ENCODE data around the gene PPP2R5C.
"Not testable (repeated sequence)": the region's sequence is repeated elsewhere in the genome, so short reads cannot be mapped to it uniquely, and the experiment has no call there.

PPP2R5C gene

DNA sequence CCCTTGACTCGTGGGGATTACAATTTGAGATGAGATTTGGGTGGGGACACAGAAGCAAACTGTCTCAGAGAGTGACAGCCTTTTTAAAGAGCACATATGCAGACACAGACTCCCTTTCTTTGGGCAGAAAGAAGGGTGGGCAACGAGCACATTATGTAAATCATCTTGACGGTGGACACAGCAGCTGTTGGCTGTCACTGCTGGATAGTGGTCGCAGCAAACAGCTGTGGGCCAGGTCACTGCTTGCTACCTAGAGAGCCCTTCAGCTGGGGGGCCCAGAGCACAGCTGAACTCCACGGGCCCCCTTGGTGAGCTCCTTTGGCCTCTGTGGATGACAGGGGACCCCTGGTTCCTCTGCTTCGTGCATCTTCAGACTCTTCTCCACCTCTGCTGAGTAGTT, 23.1 kb downstream of the PPP2R5C start:
- DNase-seq = no peak

DNA sequence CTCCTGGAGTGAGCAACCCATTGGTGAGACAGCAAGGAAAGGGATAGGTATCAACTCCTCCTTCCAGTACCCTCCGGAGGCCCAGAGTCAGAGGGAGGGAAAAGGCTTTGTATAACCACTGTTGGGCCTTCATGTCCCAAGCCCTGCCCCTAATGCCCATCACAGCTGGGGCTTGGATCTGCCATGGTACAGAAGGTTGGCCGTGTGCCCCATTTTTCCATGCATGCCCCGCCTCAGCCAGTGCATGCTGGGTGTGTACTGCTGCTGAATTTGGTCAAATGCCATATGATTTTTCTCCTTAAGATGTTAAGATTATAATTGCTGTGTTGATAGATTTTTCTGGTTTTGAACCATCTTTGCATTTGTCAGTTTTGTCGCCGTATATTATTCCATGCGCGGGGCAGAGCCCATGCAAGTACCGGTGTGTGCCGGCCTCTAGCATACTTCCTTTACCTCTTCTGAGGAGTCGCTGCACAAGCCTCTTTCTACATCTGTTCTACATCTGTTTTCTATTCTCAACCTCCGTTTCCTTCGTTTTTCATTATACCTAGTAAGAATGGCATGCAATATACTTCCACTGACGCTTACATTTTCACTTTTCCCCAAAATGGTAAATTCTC, 26.6 kb downstream of the PPP2R5C start:
- no peak for DNase-seq

DNA sequence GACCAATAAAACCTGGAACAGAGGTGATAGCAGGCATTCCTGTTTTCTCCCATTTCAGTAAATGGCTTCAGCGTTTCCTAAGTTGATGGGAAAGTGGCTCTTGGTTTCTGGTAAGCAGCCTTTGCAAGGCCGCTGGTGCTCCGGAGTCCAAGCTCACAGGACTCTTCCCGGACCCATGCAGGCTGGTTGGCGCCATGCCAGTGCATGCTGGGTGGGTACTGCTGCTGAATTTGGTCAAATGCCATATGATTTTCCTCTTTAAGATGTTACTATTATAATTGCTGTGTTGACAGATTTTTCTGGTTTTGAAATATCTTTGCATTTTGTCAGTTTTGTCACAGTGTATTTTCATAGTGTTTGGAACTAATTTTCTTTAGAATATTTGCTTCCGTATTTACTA, 27.7 kb downstream of the PPP2R5C start:
- DNase-seq = no peak

DNA sequence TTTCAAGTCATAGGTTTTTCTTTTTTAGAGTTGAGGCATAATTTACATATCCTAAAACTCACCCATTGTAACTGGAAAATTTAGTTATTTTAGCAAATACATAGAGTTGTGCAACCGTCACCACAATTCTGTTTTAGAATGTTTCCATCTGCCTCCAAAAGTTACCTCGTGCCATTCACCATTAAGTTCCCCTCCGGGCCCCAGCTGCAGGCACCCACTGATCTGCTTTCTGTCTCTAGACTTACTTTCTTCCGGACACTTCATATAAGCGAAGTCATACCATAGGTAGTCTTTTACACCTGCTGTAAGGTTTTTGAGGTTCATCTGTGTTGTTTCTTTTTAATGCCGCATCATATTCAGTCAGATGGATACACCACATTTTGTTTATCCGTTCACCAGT, 28.7 kb downstream of the PPP2R5C start:
- DNase-seq = no peak

DNA sequence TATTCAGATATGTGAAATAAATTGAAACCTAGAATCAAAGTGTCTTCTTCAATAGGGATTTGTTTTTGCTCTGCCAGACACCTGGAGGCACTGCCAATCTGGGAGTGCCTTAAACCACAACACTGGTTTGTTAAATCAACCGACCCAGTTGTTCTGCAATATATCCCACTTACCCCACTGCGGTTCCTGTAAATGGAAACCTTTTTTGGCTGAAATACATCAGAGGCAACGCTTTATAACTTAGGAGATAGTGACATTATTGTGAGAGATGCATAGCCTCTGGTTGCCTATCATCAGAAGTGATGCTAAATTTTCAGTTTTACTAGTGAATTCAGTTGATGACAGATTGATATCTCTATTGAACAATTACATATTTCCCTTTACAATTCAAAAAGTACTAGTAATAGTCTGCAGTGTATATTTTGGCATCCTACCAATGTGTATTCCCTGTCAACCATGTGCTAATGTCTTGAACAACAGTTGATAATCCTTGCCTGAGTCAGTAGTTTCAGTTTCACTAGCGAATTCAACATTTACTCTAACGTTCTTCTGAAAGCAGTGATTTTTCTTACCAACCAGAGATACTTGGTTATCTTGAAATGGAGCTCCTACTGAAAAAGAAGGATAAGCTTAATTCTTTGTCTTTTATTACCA, 30.5 kb downstream of the PPP2R5C start:
- DNase-seq = peak in 1 of 2 donors; percentile 5

DNA sequence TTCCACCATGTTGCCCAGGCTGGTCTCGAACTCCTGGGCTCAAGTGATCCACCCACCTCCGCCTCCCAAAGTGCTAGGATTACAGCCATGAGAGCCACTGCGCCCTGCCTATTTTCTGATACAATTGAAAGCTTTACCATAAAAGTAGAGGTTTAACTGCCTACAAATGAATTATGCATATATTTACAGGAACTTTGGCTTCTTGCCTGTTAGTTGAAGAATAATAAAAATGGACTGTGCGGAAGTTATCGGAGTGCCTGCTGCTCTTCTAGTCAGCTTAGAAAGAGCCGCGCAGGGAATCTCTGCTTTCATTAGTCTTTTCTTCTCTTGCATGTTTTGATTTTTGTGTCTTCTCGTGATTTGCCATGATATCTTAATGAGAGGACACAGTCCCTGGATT, 34.5 kb downstream of the PPP2R5C start:
- no peak for DNase-seq

DNA sequence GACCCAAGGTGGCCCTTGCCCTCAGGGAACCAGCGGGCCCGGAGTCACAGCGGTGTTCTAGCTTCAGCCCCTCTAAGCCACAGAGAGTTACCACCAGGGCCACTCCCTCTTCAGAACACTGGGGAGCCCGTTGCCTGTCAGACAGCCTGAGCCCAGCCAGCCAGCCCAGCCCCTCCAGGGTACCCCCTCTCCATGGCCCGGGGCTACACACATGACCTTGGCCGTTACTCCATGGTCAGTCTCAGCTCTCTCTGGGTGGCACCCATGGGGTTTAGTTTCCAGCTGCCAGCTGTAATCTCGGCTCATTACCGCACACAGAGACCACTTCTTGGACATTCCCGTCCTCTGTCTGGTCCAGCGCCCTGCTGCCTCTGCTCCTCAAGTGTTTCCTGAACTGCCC, 35.0 kb downstream of the PPP2R5C start:
- no peak for DNase-seq

DNA sequence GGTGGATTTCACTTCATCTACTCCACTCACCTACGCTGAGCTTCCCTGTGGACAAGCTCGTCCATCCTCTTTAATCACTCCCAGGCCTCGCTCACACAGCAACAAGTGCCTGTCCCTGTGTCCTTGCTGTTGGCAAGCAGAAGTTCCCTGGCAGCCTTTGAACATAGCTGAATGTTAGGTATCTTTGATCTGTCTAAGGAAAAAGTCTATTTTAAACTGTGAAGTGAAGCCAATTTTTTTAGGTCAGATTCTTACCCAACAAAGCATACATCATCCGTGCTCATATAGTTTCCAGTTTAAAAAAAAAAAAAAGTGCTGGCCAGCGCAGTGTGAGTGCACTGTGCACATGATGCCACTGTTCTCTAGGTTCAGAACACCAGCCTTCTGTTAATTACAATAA, 36.3 kb downstream of the PPP2R5C start:
- DNase-seq = no peak

DNA sequence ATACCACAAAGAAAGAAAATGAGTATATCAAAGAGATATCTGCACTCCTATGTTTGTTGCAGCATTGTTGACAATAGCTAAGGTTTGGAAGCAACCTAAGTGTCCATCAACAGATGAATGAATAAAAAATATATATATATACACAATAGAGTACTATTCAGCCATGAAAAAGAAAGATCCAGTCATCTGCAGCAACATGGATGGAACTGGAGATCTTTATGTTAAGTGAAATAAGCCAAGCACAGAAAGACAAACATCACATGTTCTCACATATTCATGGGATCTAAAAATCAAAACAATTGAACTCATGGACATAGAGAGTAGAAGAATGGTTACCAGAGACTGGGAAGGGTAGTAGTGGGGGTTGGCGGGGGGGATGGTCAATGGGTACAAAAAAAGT, 42.9 kb downstream of the PPP2R5C start:
- not testable (repeated sequence) for DNase-seq

DNA sequence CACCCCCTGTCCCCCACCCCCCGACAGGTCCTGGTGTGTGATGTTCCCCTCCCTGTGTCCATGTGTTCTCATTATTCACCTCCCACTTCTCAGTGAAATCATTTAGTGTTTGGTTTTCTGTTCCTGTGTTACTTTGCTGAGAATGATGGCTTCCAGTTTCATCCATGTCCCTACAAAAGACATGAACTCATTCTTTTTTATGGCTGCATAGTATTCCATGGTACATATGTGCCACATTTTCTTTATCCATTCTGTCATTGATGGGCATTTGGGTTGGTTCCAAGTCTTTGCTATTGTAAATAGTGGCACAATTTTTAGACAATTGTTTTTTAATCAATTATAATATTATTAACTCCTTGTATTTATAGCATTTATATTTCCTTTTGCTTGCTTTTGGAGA, 44.7 kb downstream of the PPP2R5C start:
- DNase-seq = not testable (repeated sequence)

DNA sequence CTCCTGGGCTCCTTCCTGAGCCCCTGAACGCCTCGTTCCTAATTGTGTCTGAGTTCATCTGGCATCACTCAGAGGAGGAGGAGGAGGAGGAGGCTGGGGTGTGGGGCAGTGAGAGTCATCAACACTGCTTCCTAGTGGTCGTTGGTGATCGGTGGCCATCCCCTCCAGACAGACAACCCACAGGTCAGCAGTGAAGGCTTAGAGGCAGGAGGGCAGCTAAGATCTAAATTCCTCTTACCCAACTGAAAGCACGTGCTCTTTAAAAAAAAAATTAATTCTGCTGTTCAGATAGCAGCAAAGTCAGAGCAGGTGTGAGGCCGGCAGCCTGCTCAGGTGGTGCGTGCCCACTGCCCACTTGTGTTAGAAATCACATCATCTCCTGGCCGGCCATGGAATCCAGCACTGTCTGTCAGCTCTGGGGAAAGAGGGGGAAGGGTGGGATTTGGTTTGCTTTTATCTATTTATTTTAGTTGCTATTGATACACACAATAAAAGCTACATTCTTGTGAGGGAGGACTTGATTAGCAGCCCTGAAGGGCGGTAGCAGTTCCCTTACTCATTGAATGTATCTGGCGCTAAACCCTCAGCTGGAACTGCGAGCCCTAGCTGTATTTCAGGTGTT, 46.6 kb downstream of the PPP2R5C start:
- DNase-seq = no peak

DNA sequence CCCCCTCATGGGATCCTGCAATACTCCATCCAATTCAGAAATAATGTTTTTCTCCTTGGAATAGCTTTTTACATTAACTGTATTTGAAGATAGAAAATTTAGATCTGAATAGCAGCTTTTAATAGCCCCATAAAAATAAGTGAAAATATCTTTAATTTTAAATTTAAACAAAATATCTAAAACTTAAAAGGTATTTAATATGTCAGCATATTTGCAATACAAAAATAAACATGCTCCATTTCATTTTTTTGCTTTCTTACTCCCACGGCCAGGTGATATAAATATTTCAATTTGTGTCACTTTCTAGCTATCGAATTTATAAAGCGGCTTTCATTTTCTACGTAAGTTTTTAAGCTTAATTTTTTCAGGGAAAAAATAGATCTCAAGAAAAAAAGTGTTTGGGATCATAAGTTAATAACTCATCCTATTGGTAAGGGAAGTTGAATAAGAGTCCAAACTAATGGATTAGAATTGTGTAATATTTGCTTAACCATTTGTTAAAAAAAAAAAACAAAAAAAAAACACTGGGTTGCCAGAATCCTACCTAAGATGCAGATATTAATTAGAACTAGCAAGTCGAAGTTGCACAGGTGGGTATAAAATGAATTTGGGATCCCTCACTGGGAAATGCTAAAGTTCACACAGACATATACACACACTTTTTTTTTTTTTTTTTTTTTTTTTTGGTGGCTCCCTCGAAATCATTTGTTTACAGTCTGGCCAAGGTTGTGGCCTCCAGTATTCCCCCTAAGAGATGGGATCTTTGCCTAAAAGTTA, 47.6 kb downstream of the PPP2R5C start:
- no peak for DNase-seq

DNA sequence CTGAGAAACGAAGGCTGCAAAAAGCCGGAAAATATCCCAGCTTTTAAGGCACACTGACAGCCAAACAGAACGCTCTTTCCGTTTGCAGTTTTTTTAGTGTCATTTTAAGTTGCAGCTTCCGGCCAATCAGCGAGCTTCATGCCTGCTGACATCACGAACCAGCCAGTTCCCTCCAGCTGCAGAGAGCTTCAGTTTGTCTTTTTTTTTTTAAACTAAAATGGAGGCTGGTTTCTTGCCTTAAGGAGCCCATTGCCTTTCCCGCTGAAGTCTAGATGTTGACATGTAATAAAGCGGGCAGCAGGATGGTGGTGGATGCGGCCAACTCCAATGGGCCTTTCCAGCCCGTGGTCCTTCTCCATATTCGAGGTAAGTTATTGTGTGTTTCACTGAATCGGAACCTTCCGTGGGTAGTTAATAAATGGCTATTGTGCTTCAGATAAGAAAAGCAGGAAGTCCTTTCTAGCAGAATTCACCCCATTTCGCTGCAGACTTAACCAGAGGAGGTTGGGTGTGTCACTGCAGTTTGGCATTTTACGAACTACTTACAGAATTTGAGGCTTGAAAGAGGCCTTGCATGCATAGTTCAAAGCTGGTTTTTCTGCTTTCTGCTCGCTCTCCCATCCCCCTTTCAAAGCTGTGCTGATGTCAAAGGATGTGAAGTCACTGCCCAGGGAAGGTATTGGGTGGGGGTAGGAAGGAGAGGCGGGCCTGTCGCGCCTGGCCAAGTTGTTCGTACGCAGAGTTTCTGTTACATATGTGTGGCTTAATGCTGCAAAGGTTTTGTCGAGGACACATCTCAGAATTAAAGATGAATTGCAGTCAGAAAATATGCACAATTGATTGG, 48.4 kb downstream of the PPP2R5C start:
- DNase-seq = peak; percentile 63 to 87

DNA sequence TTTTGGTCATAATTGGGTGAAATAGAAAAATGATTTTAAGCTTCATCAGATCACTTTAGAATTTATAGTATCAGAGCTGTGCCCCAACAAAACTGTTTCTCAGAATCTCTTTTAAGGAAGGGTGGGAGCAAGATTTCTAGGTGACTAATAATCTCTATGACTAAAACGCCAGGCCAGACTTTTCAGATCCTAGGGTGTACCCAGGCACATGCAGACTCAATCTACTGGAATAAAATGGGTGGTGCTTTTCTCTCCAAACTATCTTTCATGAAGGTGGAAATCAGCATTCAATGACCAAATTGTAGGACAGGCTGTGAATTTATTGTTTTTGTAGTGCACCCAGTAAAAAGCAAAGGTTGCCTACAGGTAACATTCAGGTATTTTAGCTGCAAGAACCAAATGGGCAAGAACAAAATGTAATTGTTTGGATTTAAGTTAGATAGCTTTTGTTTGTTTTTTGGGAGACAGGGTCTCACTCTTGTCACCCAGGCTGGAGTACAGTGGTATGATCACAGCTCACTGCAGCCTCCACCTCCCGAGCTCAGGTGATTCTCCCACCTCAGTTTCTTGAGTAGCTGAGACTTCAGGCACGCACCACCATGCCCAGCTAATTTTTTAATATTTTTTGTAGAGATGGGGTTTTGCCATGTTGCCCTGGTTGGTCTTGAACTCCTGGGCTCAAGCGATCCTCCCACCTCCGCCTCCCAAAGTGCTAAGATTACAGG, 49.5 kb downstream of the PPP2R5C start:
- DNase-seq = peak in 1 of 2 donors; percentile 9

DNA sequence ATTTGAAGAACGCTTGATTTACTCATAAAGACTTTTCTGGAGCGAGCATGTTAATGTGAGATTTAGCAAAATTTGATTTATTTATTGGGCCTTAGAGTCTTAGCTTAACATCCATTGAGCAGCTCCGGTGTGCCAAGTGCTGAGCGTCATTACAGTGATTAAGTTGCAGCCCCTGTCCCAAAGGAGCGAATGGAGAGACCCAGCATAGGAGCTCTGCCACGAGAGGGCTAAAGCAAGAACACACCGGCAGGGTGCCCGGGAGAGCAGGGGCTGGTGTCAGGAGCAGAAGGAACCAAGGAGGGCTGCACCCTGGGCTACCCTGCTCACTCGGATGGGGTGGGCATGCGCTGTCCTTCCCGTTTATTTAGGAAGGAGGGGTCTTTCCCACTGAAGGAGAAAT, 50.6 kb downstream of the PPP2R5C start:
- DNase-seq = no peak

DNA sequence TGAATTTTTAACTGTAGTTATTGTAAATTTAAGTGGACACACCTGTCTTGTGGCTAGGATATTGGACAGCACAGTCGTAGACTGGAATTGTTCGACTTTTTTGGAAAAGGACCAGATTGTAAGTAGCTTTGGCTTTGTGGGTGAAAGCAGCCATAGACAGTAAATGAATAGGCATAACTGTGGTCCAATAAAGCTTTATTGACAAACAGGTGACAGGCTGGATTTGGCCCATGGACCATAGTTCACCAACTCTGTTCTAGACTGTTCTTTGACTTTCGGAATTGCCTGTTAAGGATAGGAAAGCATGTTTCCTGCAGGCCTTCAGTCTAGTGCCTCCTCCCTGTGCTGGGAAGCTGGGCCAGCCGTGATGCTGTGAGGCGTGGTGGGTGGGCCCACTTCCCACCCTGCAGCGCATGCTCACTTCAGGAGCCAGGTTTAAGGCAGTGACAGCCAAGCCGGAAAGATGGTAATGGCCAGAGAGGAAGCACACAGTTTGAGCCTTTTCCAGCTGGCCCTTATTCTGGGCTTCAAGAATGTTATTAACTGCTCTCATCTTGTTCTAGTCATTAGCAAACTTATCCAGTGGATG, 51.8 kb downstream of the PPP2R5C start:
- DNase-seq = no peak

DNA sequence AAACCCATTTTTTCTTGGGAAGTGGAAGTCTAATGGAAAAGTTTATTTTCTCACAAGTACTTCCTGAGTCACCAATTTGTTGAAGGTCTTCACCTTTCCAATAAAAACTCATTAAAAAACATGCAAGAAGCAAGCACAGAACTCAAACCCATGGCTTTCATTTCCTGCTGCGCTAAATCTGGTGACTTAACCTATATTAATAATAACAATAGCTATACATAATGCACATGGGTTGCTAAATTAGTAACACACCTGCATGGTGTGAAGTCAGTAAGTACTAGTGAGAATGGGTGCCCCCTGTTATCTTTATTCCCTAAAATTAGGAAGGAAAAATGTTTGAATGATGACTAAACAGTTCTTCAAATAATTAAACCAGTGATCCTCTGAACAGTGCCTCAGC, 52.3 kb downstream of the PPP2R5C start:
- no peak for DNase-seq

DNA sequence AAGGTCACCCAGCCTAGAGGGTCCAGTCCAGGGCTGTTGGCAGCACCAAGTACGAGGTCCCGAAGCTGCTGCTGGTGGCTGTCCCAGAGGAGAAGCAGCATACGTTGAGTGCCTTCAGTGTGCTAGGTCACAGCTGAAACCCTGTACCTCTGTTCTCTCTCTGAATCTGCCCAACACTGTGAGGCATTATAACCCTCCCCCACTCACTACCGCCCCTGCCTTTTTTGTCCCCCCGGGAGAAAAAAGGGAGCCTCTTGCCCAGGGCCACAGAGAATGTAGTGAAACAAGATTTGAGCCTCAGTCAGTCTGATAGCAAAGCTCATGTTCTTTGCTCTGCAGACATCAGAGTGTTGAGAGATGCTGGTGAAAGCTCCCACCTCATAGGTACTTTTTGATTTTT, 53.4 kb downstream of the PPP2R5C start:
- DNase-seq = no peak

DNA sequence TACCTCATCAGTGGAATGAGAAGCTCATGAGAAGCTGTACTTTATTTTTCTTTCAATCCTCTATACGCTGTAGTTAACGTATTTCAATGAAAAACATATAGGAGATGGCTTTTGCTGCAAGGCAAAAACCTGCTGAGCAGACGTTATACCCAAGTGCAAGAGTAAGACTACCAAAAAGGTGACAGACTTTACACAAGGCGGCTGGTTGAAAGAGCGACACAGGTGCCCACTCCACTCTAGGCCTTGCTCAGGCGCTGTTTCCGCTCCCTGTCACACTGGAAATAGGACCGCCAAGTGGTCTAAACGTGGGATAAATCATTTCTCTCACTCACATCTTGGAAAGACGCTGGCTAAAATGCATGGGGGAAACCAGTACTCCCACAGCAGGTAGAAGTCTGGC, 54.5 kb downstream of the PPP2R5C start:
- DNase-seq = no peak

DNA sequence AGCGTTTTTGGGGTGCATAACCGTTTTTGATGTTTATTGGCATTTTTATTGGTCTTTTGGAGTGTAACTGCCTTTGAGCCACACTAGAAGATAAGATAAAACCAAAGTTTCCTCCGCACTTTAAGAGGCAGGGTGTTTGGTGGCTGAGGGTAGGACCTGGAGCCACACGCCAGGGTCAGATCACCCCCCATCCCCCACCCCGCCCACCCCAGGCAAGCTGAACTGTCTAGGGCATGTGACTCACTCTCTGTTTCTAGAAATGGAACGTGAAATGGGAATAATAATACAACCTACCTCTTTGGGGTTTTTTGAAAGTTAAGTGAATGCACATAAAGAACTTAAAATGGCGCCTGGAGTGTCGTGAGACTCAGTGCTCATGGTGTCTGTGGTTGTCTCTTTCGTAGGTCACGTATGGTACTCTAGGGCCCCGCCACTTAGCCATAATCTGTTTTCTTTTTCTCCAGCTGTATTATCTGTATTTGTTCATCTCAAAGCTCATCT, 56.0 kb downstream of the PPP2R5C start:
- no peak for DNase-seq

DNA sequence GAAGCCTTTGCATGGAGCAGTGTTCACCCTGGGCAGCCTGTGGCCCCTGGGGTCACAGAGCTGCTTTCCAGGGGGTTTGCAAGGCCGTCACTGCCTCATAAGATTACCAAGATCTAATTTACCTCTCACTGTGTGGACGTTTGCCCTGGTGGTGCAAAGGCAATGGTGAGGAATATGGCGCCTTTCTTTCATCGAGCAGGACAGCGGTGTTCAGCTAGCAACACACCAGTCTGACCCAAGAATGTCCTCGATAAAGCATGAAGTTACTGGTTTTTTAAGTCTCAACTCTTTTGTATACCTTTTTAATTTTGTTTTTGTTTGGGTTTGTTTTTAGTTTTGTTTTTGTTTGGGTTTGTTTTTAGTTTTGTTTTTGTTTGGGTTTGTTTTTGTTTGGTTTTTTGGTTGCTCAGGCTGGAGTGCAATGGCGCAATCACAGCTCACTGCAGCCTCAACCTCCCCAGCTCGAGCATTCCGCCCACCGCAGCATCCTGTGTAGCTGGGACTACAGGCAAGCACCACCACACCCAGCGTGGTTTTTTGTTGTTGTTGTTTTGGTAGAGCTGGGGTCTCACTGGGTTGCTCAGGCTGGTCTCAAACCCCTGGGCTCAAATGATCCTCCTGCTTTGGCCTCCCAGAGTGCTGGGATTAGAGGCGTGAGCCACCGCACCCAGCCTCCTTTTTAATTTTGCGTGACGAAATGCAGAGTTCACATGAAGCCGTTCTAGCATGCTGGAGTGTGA, 57.9 kb downstream of the PPP2R5C start:
- no peak for DNase-seq

Data from bone marrow (tissue), 2 donors.